HepG2 (cell line): ENCODE measurements around the gene ZNF562. TPM values are rescaled to one million over a fixed set of nuclear protein-coding genes. Genes with fewer than 3 reads are reported as not detected.

ENCODE experiments used
- ARID2 ChIP-seq: sonication (generic); formaldehyde crosslinking; IDR thresholded peaks from 2 replicates; pipeline ENCODE4 v1.8.1; 2022; ENCODE audit warnings: mild to moderate bottlenecking, missing genetic modification reagents, borderline replicate concordance
- BCLAF1 ChIP-seq: fragments of 450-650 bp; IDR thresholded peaks from 2 replicates; pipeline ENCODE4 v1.6.1; 2017; ENCODE audit warnings: mild to moderate bottlenecking
- HMGXB3 ChIP-seq: sonication (generic); formaldehyde crosslinking; IDR thresholded peaks from 2 replicates; pipeline ENCODE4 v1.4.0; 2020; ENCODE audit warnings: missing genetic modification reagents, borderline replicate concordance
- HNF4A ChIP-seq: sonication (generic); formaldehyde crosslinking; IDR thresholded peaks from 2 replicates; pipeline ENCODE4 v1.4.0; 2020; ENCODE audit warnings: missing genetic modification reagents
- MAF1 ChIP-seq: sonication (generic); formaldehyde crosslinking; IDR thresholded peaks from 2 replicates; pipeline ENCODE4 v1.5.0; 2020; ENCODE audit warnings: missing genetic modification reagents, borderline replicate concordance
- MAFK ChIP-seq, 2 experiments: IDR thresholded peaks in 1 of 2; conservative IDR thresholded peaks in 1 of 2; 2 replicates each; pipeline ENCODE4 v1.6.1; 2011; ENCODE audit warnings: improper control_type of control experiment in 2 of 2, low read length in 2 of 2
- MXI1 ChIP-seq: IDR thresholded peaks from 3 replicates; pipeline ENCODE4 v1.6.1; 2012; ENCODE audit warnings: low read depth, low read length, inconsistent platforms, borderline replicate concordance
- NAIF1 ChIP-seq: sonication (generic); formaldehyde crosslinking; IDR thresholded peaks from 2 replicates; pipeline ENCODE4 v1.5.0; 2020; ENCODE audit warnings: mild to moderate bottlenecking, missing genetic modification reagents, borderline replicate concordance
- PHF20 ChIP-seq: sonication (generic); formaldehyde crosslinking; IDR thresholded peaks from 2 replicates; pipeline ENCODE4 v1.5.0; 2020; ENCODE audit warnings: mild to moderate bottlenecking, missing genetic modification reagents
- PRMT3 ChIP-seq: sonication (generic); formaldehyde crosslinking; IDR thresholded peaks from 2 replicates; pipeline ENCODE4 v1.8.1; 2022; ENCODE audit warnings: low read depth, mild to moderate bottlenecking, moderate library complexity, missing genetic modification reagents, borderline replicate concordance
- RCOR2 ChIP-seq: IDR thresholded peaks from 2 replicates; pipeline ENCODE4 v1.6.1; 2016; ENCODE audit warnings: missing biosample characterization, missing genetic modification reagents
- SALL2 ChIP-seq: sonication (generic); formaldehyde crosslinking; IDR thresholded peaks from 2 replicates; pipeline ENCODE4 v1.8.1; 2023; ENCODE audit warnings: mild to moderate bottlenecking, missing genetic modification reagents, inconsistent platforms
- SOX13 ChIP-seq, 3 experiments: fragments of 450-650 bp in 1 of 3; sonication (generic) in 1 of 3; formaldehyde crosslinking in 1 of 3; IDR thresholded peaks in 2 of 3; conservative IDR thresholded peaks in 1 of 3; 2 replicates each; pipeline versions ENCODE4 v1.5.0 to v1.6.1; 2016 to 2020; ENCODE audit warnings: antibody characterized with exemption in 1 of 3, mild to moderate bottlenecking in 1 of 3, missing compliant biosample characterization in 1 of 3, missing genetic modification reagents in 1 of 3, moderate library complexity in 1 of 3
- SSRP1 ChIP-seq: IDR thresholded peaks from 2 replicates; pipeline ENCODE4 v1.6.1; 2016; ENCODE audit warnings: control low read depth
- STAG1 ChIP-seq: sonication (generic); formaldehyde crosslinking; IDR thresholded peaks from 2 replicates; pipeline ENCODE4 v1.4.0; 2020; ENCODE audit warnings: missing genetic modification reagents
- ZGPAT ChIP-seq: IDR thresholded peaks from 2 replicates; pipeline ENCODE4 v1.6.1; 2016; ENCODE audit warnings: mild to moderate bottlenecking
- ZNF205 ChIP-seq: IDR thresholded peaks from 2 replicates; pipeline ENCODE4 v1.6.1; 2018; ENCODE audit warnings: missing biosample characterization, missing genetic modification reagents
- ZNF317 ChIP-seq: sonication (generic); formaldehyde crosslinking; IDR thresholded peaks from 2 replicates; pipeline ENCODE4 v1.5.0; 2020; ENCODE audit warnings: mild to moderate bottlenecking, missing genetic modification reagents
- ZNF775 ChIP-seq: sonication (generic); formaldehyde crosslinking; IDR thresholded peaks from 2 replicates; pipeline ENCODE4 v1.4.0; 2020; ENCODE audit warnings: missing genetic modification reagents, mild to moderate bottlenecking, moderate library complexity, borderline replicate concordance
- ZSCAN9 ChIP-seq: IDR thresholded peaks from 2 replicates; pipeline ENCODE4 v1.6.1; 2016; ENCODE audit warnings: borderline replicate concordance
- polyA plus RNA-seq, 8 experiments: library from polyadenylated mRNA; depleted of rRNA in 3 of 8; stranded (reverse) in 7 of 8; unstranded in 1 of 8; fragments of >200 nt; fragmentation: Illumina TruSeq in 4 of 8; extraction: Trizol in 4 of 8; gene quantifications; 2 replicates each; pipeline versions ENCODE4 v1.2.1 to v1.2.3, GENCODE V29; 2011 to 2016; ENCODE audit warnings: low read depth in 4 of 8, missing spikeins in 1 of 8, mixed read lengths in 1 of 8; ENCODE audit not compliant: insufficient read depth in 1 of 8
- total RNA-seq, 5 experiments: library from RNA; depleted of rRNA; stranded (reverse); fragments of >200 nt; fragmentation: Illumina TruSeq; extraction: Trizol; gene quantifications; 2 replicates each; pipeline ENCODE4 v1.2.3, GENCODE V29; 2016; ENCODE audit warnings: low read depth in 1 of 5

The ZNF562 gene
- total and polyA plus RNA-seq, 2 of the 13 experiments (the other 11 are each of a cell fraction or from before 2014, with no cell fraction given) = 13.1 to 32.7 TPM

GRCh38 chr19:9621156-9622037 is 53.5 kb downstream of the ZNF562 start, which contains the start of gene ZNF561 (continued):
- TF ChIP-seq MAF1 (CRISPR knock-in tag) (0 out of 2 replicates have a peak, but pooled peaks have one; percentile 39), STAG1 (no peak; the same call in 1 of the 2 replicates), BCLAF1 (no peak), MAFK (conservative IDR thresholded peaks at IDR 0.05 in 1 of 2, IDR thresholded peaks at IDR 0.05 in 1 of 2; ENCODE audit: low read length in 2 of 2) (no peak), ZNF205 (CRISPR knock-in tag) (no peak), MXI1 (peak; percentile 34; the same call in 1 of the 3 replicates), NAIF1 (CRISPR knock-in tag) (no peak), ZNF775 (CRISPR knock-in tag) (peak; percentile 45; the same call in 1 of the 2 replicates), ZSCAN9 (CRISPR knock-in tag) (no peak), SALL2 (CRISPR knock-in tag) (no peak; the same call in 1 of the 2 replicates), RCOR2 (CRISPR knock-in tag) (no peak), ZGPAT (peak; percentile 63; the same call in 1 of the 2 replicates), HMGXB3 (CRISPR knock-in tag) (no peak), SSRP1 (CRISPR knock-in tag) (no peak), SOX13 (IDR thresholded peaks at IDR 0.05) (no peak), SOX13 (CRISPR knock-in tag; conservative IDR thresholded peaks at IDR 0.05 in 1 of 2, IDR thresholded peaks at IDR 0.05 in 1 of 2) (peak in 1 of 2 experiments; percentile 4; a peak in 1 of 4 replicates), PRMT3 (CRISPR knock-in tag) (no peak), ZNF317 (peak; percentile 70), HNF4A (CRISPR knock-in tag) (no peak), PHF20 (CRISPR knock-in tag) (peak; percentile 93), ARID2 (CRISPR knock-in tag) (no peak)
